ENCODE results near the gene ZBTB45.

DNA sequence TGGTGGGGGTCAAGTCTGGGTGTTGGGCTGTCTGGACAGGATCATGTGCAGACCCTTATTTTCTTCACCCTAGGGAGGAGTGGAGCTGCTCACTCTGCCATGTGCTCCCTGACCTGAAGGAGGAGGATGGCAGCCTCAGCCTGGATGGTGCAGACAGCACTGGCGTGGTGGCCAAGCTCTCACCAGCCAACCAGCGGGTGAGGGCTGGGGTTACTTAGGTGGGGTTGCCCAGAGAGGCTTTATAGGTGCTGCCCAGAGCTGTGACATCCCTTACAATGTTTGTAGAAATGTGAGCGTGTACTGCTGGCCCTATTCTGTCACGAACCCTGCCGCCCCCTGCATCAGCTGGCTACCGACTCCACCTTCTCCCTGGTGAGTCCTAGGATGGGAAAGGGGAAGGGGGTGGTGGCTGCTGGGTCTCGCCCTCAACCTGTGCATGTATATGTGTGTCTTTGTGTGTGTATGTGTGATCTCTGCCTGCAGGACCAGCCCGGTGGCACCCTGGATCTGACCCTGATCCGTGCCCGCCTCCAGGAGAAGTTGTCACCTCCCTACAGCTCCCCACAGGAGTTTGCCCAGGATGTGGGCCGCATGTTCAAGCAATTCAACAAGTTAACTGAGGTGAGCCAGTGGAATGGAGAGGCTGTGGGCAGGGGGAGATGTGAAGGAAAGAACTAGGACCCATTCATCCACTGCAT is 30.2 kb upstream of the ZBTB45 start:
- no peak for TF ChIP-seq POLR2A (IDR thresholded peaks at IDR 0.05)
- no peak for TF ChIP-seq CTCF (IDR thresholded peaks at IDR 0.05)

Data from lower leg skin (tissue), 3 donors.